NCI-H1436 (cell line): ENCODE data around the gene BIRC5.
"Not testable (repeated sequence)": the region's sequence is repeated elsewhere in the genome, so short reads cannot be mapped to it uniquely, and the experiment has no call there.

ENCODE experiments used
- DNase-seq: peaks from one replicate; lab custom pipeline; 2025; lab: John Stamatoyannopoulos, UW

The BIRC5 gene

GRCh38 chr17:78225088-78225865 lies 11.2 kb downstream of the BIRC5 start:
- DNase-seq: no peak

GRCh38 chr17:78226055-78226758 lies 12.2 kb downstream of the BIRC5 start:
- DNase-seq: no peak

- no peak for DNase-seq
Measured at GRCh38 chr17:78226759-78227454, 12.9 kb downstream of the BIRC5 start.

GRCh38 chr17:78227455-78227916 lies 13.4 kb downstream of the BIRC5 start:
- DNase-seq: no peak

GRCh38 chr17:78228176-78228575 lies 14.1 kb downstream of the BIRC5 start:
- DNase-seq: no peak

- no peak for DNase-seq
Measured at GRCh38 chr17:78230252-78230962, 16.4 kb downstream of the BIRC5 start.

- no peak for DNase-seq
Measured at GRCh38 chr17:78230996-78231935, 17.2 kb downstream of the BIRC5 start, which contains the start of gene TMEM235. TSS of gene TMEM235 (plus strand) at chr17:78231631. CDS start at chr17:78232024, 393 bp downstream.

- peak; percentile 21 for DNase-seq
Measured at GRCh38 chr17:78231991-78232858, 18.2 kb downstream of the BIRC5 start.

- DNase-seq: no peak
Measured at GRCh38 chr17:78232859-78233173, 18.8 kb downstream of the BIRC5 start.

- DNase-seq: no peak
Measured at GRCh38 chr17:78233678-78234077, 19.6 kb downstream of the BIRC5 start.

- DNase-seq: no peak
Measured at GRCh38 chr17:78234261-78234865, 20.3 kb downstream of the BIRC5 start.

GRCh38 chr17:78235022-78235421 lies 21.0 kb downstream of the BIRC5 start:
- not testable (repeated sequence) for DNase-seq

GRCh38 chr17:78235885-78236284 lies 21.8 kb downstream of the BIRC5 start:
- no peak for DNase-seq

- DNase-seq: no peak
Measured at GRCh38 chr17:78236362-78237127, 22.5 kb downstream of the BIRC5 start.

- no peak for DNase-seq
Measured at GRCh38 chr17:78237401-78238012, 23.5 kb downstream of the BIRC5 start.

- no peak for DNase-seq
Measured at GRCh38 chr17:78238823-78239488, 24.9 kb downstream of the BIRC5 start.

- DNase-seq: peak; percentile 25
Measured at GRCh38 chr17:78239489-78239931, 25.5 kb downstream of the BIRC5 start.
